Measurements from ENCODE around the gene ALPP.

DNA sequence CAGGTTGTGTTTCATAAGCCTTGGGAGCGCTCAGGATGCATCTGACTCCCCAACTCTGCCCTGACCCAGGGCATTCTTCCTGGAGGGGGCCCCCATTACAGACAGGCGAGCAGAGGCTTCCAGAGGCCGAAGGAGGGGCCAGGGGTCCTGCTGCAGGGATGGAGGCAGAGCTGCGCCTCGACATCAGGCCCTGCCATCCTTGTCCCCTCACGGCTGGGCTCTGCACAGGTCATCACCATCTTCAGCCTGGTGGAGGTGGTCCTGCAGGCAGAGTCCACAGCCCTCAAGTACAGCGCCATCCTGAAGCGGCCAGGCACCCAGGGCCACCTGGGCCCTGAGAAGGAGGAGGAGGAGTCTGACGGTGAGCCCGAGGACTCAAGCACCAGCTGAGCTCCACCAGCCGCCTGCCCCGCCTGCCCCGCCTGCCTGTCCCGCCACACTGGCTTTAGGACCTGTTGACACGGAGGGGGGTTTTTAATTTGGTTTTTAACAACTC lies 42.3 kb upstream of the ALPP start:
- TF ChIP-seq EZH2 (IDR thresholded peaks at IDR 0.05; ENCODE audit: insufficient read depth, poor library complexity, severe bottlenecking) (no peak), EZH2phosphoT487 (IDR thresholded peaks at IDR 0.05; ENCODE audit: insufficient read depth, low read depth) (no peak)

All from GM23248 (cell line).